H1 (cell line): Measurements from ENCODE around the gene PRMT5. TPM values are rescaled to one million over a fixed set of nuclear protein-coding genes. Genes with fewer than 3 reads are reported as not detected.

Experiments
- CTCF ChIA-PET: fragments of 300-600 bp; sonication (Branson Sonifier 250); formaldehyde crosslinking; loops from one replicate; lab custom pipeline; 2021; ENCODE audit not compliant: partially characterized antibody; lab: Charles Lee
- POLR2A ChIA-PET: fragments of 300-600 bp; sonication (Branson Sonifier 250); formaldehyde crosslinking; loops from one replicate; lab custom pipeline; 2021; ENCODE audit warnings: inconsistent platforms; ENCODE audit not compliant: partially characterized antibody; lab: Charles Lee
- DNase-seq, 2 experiments: peaks; one replicate each; pipeline versions ENCODE4 v3.0.0 to v3.0.0-alpha.2; 2010 to 2022; ENCODE audit warnings: low spot score in 2 of 2, low read depth in 1 of 2, mixed read lengths in 1 of 2
- FAIRE-seq: peaks from 2 replicates; lab custom pipeline; 2011; peaks lifted over from hg19 to GRCh38; lab: Jason Lieb, UNC
- H2AFZ ChIP-seq: 2 replicates; pipeline ENCODE4 v1.8.1; 2012; ENCODE audit warnings: low read length, inconsistent platforms
- H2AK5ac ChIP-seq: 2 replicates; pipeline ENCODE4 v1.6.1; 2013; ENCODE audit warnings: low read depth, low read length
- H2BK120ac ChIP-seq: replicated peaks from 2 replicates; pipeline ENCODE3; 2013; ENCODE audit warnings: low read depth, low read length, inconsistent platforms
- H2BK12ac ChIP-seq: 2 replicates; pipeline ENCODE4 v1.6.1; 2013; ENCODE audit warnings: low read depth, low read length
- H2BK15ac ChIP-seq: 2 replicates; pipeline ENCODE4 v1.6.1; 2013; ENCODE audit warnings: low read length
- H2BK20ac ChIP-seq: 2 replicates; pipeline ENCODE4 v1.6.1; 2013; ENCODE audit warnings: low read length
- H2BK5ac ChIP-seq: 2 replicates; pipeline ENCODE4 v1.6.1; 2013; ENCODE audit warnings: low read depth, low read length
- H3K14ac ChIP-seq: 2 replicates; pipeline ENCODE4 v1.6.1; 2013; ENCODE audit warnings: inconsistent platforms; ENCODE audit not compliant: insufficient read length
- H3K18ac ChIP-seq: 2 replicates; pipeline ENCODE4 v1.6.1; 2013; ENCODE audit warnings: low read length; ENCODE audit errors: extremely low read depth
- H3K23ac ChIP-seq: 2 replicates; pipeline ENCODE4 v1.6.1; 2013; ENCODE audit warnings: inconsistent platforms; ENCODE audit not compliant: insufficient read length
- H3K23me2 ChIP-seq: 2 replicates; pipeline ENCODE4 v1.6.1; 2013; ENCODE audit warnings: low read depth, low read length
- H3K27ac ChIP-seq: 2 replicates; pipeline ENCODE4 v1.6.1; 2011; ENCODE audit warnings: low read depth, low read length, inconsistent platforms
- H3K27me3 ChIP-seq, 4 experiments: replicated peaks in 1 of 4; 1 replicate in 1 of 4; 2 replicates in 3 of 4; pipeline versions ENCODE4 v1.6.1 to v1.8.1; 2011 to 2013; ENCODE audit warnings: low read length in 3 of 4, mild to moderate bottlenecking in 3 of 4, inconsistent platforms in 2 of 4, mixed read lengths in 2 of 4, moderate library complexity in 1 of 4; ENCODE audit not compliant: control insufficient read depth in 3 of 4, insufficient read depth in 3 of 4; ENCODE audit errors: extremely low read depth in 1 of 4
- H3K36me3 ChIP-seq, 4 experiments: 2 replicates each; pipeline versions ENCODE4 v1.6.1 to v1.8.1; 2011 to 2013; ENCODE audit warnings: mild to moderate bottlenecking in 4 of 4, low read length in 3 of 4, moderate library complexity in 2 of 4, control low read depth in 1 of 4, inconsistent platforms in 1 of 4; ENCODE audit not compliant: insufficient read depth in 4 of 4, control insufficient read depth in 2 of 4
- H3K4ac ChIP-seq: replicated peaks from 2 replicates; pipeline ENCODE3; 2013; ENCODE audit warnings: low read length, low read depth, mixed read lengths, inconsistent platforms; ENCODE audit not compliant: insufficient read length
- H3K4me1 ChIP-seq, 4 experiments: replicated peaks in 1 of 4; 1 replicate in 1 of 4; 2 replicates in 3 of 4; pipeline versions ENCODE4 v1.6.1 to v1.8.1; 2011 to 2013; ENCODE audit warnings: low read length in 3 of 4, inconsistent platforms in 2 of 4, mixed read lengths in 1 of 4; ENCODE audit not compliant: insufficient read depth in 4 of 4, control insufficient read depth in 3 of 4
- H3K4me2 ChIP-seq, 2 experiments: 2 replicates each; pipeline versions ENCODE4 v1.6.1 to v1.8.1; 2011 to 2013; ENCODE audit warnings: low read depth in 2 of 2, low read length in 2 of 2, control low read depth in 1 of 2, inconsistent platforms in 1 of 2, mild to moderate bottlenecking in 1 of 2; ENCODE audit not compliant: insufficient read depth in 1 of 2
- H3K4me3 ChIP-seq, 4 experiments: fragments of 200-600, 300-600 bp in 1 of 4; sonication (generic), shearing (Covaris generic), sonication (Bioruptor Twin) in 1 of 4; 2 replicates each; pipeline versions ENCODE4 v1.5.1 to v1.8.1; 2011 to 2016; ENCODE audit warnings: low read length in 4 of 4, low read depth in 3 of 4, control low read depth in 2 of 4, inconsistent platforms in 2 of 4, mild to moderate bottlenecking in 2 of 4, mixed read lengths in 1 of 4, moderate library complexity in 1 of 4; ENCODE audit not compliant: insufficient read depth in 2 of 4; ENCODE audit errors: extremely low read depth in 1 of 4
- H3K56ac ChIP-seq: replicated peaks from 2 replicates; pipeline ENCODE3; 2013; ENCODE audit warnings: low read depth, mild to moderate bottlenecking, mixed read lengths, low read length, inconsistent platforms; ENCODE audit not compliant: insufficient read length
- H3K79me1 ChIP-seq: 2 replicates; pipeline ENCODE4 v1.6.1; 2013; ENCODE audit warnings: low read depth, low read length, control low read depth
- H3K79me2 ChIP-seq, 2 experiments: 2 replicates each; pipeline versions ENCODE4 v1.6.1 to v1.8.1; 2012 to 2013; ENCODE audit warnings: low read length in 2 of 2, mild to moderate bottlenecking in 2 of 2, inconsistent platforms in 1 of 2; ENCODE audit not compliant: insufficient read depth in 2 of 2, control insufficient read depth in 1 of 2
- H3K9ac ChIP-seq, 4 experiments: replicated peaks in 1 of 4; 1 replicate in 1 of 4; 2 replicates in 3 of 4; pipeline versions ENCODE4 v1.6.1 to v1.8.1; 2011 to 2013; ENCODE audit warnings: low read depth in 3 of 4, low read length in 3 of 4, control low read depth in 2 of 4, mild to moderate bottlenecking in 2 of 4, moderate library complexity in 2 of 4, inconsistent platforms in 1 of 4; ENCODE audit errors: extremely low read depth in 1 of 4
- H3K9me3 ChIP-seq, 2 experiments: 2 replicates each; pipeline versions ENCODE4 v1.6.1 to v1.8.1; 2012 to 2013; ENCODE audit warnings: mild to moderate bottlenecking in 2 of 2, moderate library complexity in 2 of 2, control low read depth in 1 of 2, inconsistent platforms in 1 of 2, low read depth in 1 of 2, low read length in 1 of 2, mixed read lengths in 1 of 2; ENCODE audit not compliant: insufficient read depth in 2 of 2
- H4K20me1 ChIP-seq, 2 experiments: replicated peaks in 1 of 2; 2 replicates each; pipeline versions ENCODE3 to v1.8.1; 2011 to 2013; ENCODE audit warnings: inconsistent platforms in 2 of 2, low read length in 2 of 2, mild to moderate bottlenecking in 1 of 2; ENCODE audit not compliant: insufficient read depth in 2 of 2, control insufficient read depth in 1 of 2
- H4K5ac ChIP-seq: 2 replicates; pipeline ENCODE4 v1.6.1; 2013; ENCODE audit warnings: low read length, low read depth, mixed read lengths, inconsistent platforms; ENCODE audit not compliant: insufficient read length
- H4K8ac ChIP-seq: 2 replicates; pipeline ENCODE4 v1.8.0; 2013; ENCODE audit warnings: mild to moderate bottlenecking, moderate library complexity, low read length, inconsistent platforms; ENCODE audit not compliant: insufficient read depth; ENCODE audit errors: extremely low read depth
- H4K91ac ChIP-seq: replicated peaks from 2 replicates; pipeline ENCODE3; 2013; ENCODE audit warnings: low read length, mixed read lengths, inconsistent platforms; ENCODE audit not compliant: insufficient read length
- JUND ChIP-seq: IDR thresholded peaks from 2 replicates; pipeline ENCODE4 v1.6.1; 2011; ENCODE audit warnings: mild to moderate bottlenecking, improper control_type of control experiment, low read length
- TBP ChIP-seq: IDR thresholded peaks from 2 replicates; pipeline ENCODE4 v1.6.1; 2011; ENCODE audit warnings: low read depth, low read length, improper control_type of control experiment
- WGBS, 2 experiments: shearing (Covaris generic) in 1 of 2; methylation state at CpG; one replicate each; pipeline versions ENCODE4 v1.1.6 to v1.1.7; 2013 to 2015; ENCODE audit warnings: low lambda C conversion rate in 2 of 2, mixed read lengths in 2 of 2, inconsistent platforms in 1 of 2, low coverage in 1 of 2, missing lambda C conversion rate in 1 of 2; ENCODE audit not compliant: insufficient replicate concordance in 2 of 2, insufficient coverage in 1 of 2, insufficient read length in 1 of 2; ENCODE audit errors: extremely low coverage in 1 of 2, missing lambda C conversion rate in 1 of 2; 5-methylcytosine and 5-hydroxymethylcytosine counted together
- polyA plus RNA-seq, 7 experiments: library from polyadenylated mRNA; depleted of rRNA in 3 of 7; stranded (reverse) in 5 of 7; unstranded in 2 of 7; fragments of >200 nt in 5 of 7; fragments of 200-250 nt in 2 of 7; gene quantifications; 1 replicate in 5 of 7; 2 replicates in 1 of 7; 4 replicates in 1 of 7; pipeline versions ENCODE4 v1.2.1 to v1.2.3, GENCODE V29; 2011 to 2013; ENCODE audit warnings: missing spikeins in 2 of 7, mixed read lengths in 2 of 7
- total RNA-seq: library from RNA; stranded (reverse); fragmentation: NEBNext Ultra II Directional; extraction: Animal tissue kit (Norgen Biotek cat#: 25700); gene quantifications from 2 replicates; pipeline ENCODE4 v1.2.1, GENCODE V29; 2021
- TF ChIP-seq, protein P1 (sequence below): IDR thresholded peaks from 2 replicates; pipeline ENCODE4 v1.6.1; 2011; ENCODE audit warnings: low read length, improper control_type of control experiment

The PRMT5 gene
- total and polyA plus RNA-seq, 2 of the 8 experiments (the other 6 are each of a cell fraction or from before 2014, with no cell fraction given): 171 to 402 TPM

DNA sequence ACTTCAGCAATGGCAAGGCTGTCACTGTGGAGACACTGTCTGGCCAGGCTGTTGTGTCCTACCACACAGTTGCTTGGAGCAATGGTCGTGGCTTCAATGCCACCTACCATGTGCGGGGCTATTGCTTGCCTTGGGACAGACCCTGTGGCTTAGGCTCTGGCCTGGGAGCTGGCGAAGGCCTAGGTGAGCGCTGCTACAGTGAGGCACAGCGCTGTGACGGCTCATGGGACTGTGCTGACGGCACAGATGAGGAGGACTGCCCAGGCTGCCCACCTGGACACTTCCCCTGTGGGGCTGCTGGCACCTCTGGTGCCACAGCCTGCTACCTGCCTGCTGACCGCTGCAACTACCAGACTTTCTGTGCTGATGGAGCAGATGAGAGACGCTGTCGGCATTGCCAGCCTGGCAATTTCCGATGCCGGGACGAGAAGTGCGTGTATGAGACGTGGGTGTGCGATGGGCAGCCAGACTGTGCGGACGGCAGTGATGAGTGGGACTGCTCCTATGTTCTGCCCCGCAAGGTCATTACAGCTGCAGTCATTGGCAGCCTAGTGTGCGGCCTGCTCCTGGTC is 53.3 kb downstream of the PRMT5 start:
- Histone ChIP-seq H4K8ac (no peak overlapping the region; the same call in 1 of the 2 replicates), H3K79me1 (no peaks in the 10 kb centered on the region), H3K9me3 (no peaks in the 10 kb centered on the region), H3K9ac (no peak overlapping the region), H2BK5ac (no peak overlapping the region), H2BK12ac (no peak overlapping the region), H3K23ac (no peak overlapping the region), H4K5ac (no peak overlapping the region), H3K36me3 (no peaks in the 10 kb centered on the region; a peak in 2 of 8 replicates), H3K4me1 (peaks cover 0 to 6% (median 2%) of the 10 kb centered on the region in 4 experiments; a peak in 4 of 7 replicates), H3K4me2 (no peak overlapping the region), H3K23me2 (peaks cover 5% of the 10 kb centered on the region), H3K14ac (no peak overlapping the region), H3K4me3 (no peak overlapping the region), H2BK120ac (no peak overlapping the region), H3K56ac (no peak overlapping the region), H3K27ac (no peak overlapping the region), H2AK5ac (no peak overlapping the region), H3K27me3 (no peaks in the 10 kb centered on the region), H2AFZ (no peak overlapping the region), H4K20me1 (no peaks in the 10 kb centered on the region), H4K91ac (no peak overlapping the region), H3K4ac (no peak overlapping the region), H2BK20ac (no peak overlapping the region), H3K18ac (no peak overlapping the region), H2BK15ac (no peak overlapping the region), H3K79me2 (no peaks in the 10 kb centered on the region)
- FAIRE-seq: no peak
- DNase-seq: no peak
- ChIA-PET CTCF (interaction anchor here (1.2 to 56.0 kb wide), 5 partner anchors 8 to 306 kb away, joined by 3 to 1562 read pairs (median 121); partner anchors contain the start of genes MMP14, MRPL52, REM2 and SLC7A7), POLR2A (interaction anchor here (1.0 to 6.6 kb wide), 2 partner anchors 8 to 27 kb away, joined by 3 to 54 read pairs; partner anchors contain the start of gene REM2)
- WGBS, 2 experiments: 91% methylated on average over 20 of the region's 20 CpGs; no CpG with 5 or more reads in 1 of the 2 experiments
- TF ChIP-seq TBP (no peak), JUND (no peak)
- TF ChIP-seq, protein P1, sequence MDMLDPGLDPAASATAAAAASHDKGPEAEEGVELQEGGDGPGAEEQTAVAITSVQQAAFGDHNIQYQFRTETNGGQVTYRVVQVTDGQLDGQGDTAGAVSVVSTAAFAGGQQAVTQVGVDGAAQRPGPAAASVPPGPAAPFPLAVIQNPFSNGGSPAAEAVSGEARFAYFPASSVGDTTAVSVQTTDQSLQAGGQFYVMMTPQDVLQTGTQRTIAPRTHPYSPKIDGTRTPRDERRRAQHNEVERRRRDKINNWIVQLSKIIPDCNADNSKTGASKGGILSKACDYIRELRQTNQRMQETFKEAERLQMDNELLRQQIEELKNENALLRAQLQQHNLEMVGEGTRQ: no peak
